T-helper 1 cell treated with Interleukin-12 subunit alpha and Interleukin-12 subunit beta and Interleukin-4 antibody, amounts not matched to agents 30 μg/mL and 1 μg/mL, for 36 hours (primary cell): ENCODE data around the gene ESYT3.
"Not testable (repeated sequence)": the region's sequence is repeated elsewhere in the genome, so short reads cannot be mapped to it uniquely, and the experiment has no call there.

Source experiments
- H3K27ac Mint-ChIP-seq: one replicate; pipeline ENCODE4 v1.8.0; 2021; ENCODE audit warnings: mild to moderate bottlenecking, mixed read lengths
- H3K27me3 Mint-ChIP-seq: one replicate; pipeline ENCODE4 v1.8.0; 2021; ENCODE audit warnings: low read depth, mixed read lengths
- H3K36me3 Mint-ChIP-seq: one replicate; pipeline ENCODE4 v1.8.0; 2021; ENCODE audit warnings: low read depth, mixed read lengths
- H3K4me1 Mint-ChIP-seq: one replicate; pipeline ENCODE4 v1.8.0; 2021; ENCODE audit warnings: low read depth, mixed read lengths
- H3K4me3 Mint-ChIP-seq: one replicate; pipeline ENCODE4 v1.8.0; 2021; ENCODE audit warnings: mild to moderate bottlenecking, moderate library complexity, mixed read lengths
- H3K9me3 Mint-ChIP-seq: one replicate; pipeline ENCODE4 v1.8.0; 2021; ENCODE audit warnings: mixed read lengths

ESYT3 gene

DNA sequence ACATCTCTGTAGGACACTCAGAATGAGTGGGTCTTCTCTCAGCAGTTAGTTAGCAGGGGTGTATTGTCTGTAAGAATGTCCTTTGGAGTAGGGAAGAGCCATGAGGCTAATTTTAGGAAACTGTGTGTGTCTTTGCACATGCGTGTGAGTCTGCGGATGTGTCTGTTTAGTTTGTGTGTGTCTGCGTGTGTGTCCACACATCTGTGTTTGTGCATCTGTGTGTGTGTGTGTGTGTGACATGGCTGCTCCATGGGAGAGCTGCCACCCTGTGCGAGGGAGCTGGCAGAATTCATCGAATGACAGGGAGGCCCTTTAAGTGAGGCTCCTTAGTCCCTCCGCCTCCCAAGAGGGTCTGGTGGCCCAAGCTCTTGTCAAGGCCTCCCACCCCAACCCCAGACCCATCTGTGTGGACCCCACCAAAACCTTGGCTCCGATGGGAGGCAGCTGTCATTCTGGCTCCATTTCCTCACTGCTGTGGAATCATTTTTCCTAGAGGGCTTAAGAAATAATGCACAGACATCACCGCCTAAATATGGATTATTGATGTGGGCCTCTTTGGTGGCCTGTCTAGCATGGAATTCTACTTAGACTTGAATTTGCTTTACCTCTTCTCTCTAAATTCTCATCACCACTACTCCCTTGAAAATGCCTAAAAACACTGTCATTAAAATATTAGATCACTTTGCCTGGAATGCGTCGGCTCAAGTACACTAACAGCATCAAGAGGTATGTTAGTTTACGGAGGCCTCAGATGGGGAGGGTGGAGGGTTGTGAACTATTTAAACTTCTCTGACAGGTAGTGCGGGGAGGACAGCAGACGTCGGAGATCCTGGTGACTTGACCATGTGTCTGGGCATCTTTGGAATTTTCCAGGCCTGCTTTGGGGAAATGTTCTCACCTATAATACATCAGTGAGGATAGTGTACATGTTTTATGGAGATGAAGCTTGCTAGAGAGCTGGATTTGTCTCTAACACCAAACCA, 9.4 kb downstream of the ESYT3 start:
- H3K27me3 Mint-ChIP-seq = peaks cover 14% of the 10 kb centered on the region
- no peaks in the 10 kb centered on the region for H3K36me3 Mint-ChIP-seq
- H3K4me1 Mint-ChIP-seq = no peaks in the 10 kb centered on the region
- no peaks in the 10 kb centered on the region for H3K9me3 Mint-ChIP-seq
- H3K27ac Mint-ChIP-seq = no peak overlapping the region
- no peak overlapping the region for H3K4me3 Mint-ChIP-seq

DNA sequence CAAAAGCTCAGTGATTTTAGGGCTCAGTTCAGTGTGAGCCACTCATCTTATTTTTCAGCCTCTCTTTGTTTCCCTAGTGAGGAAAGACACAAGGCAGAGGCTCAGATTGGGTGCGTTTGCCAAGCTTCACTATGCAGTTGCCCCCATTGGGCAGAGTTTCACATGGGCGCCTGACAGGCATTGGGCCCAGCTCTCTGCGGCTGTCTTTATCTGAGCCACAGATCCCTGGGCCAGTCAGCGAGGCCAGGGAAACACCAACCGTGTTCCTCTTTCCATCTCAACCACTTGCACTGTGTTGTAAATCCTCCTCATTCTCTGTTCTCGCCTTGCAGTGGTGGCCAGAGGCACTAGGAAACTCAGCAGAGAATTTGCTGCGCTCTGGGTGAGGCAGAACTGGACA, 10.8 kb downstream of the ESYT3 start:
- H3K36me3 Mint-ChIP-seq = no peaks in the 10 kb centered on the region
- no peaks in the 10 kb centered on the region for H3K4me1 Mint-ChIP-seq
- H3K27ac Mint-ChIP-seq = no peak overlapping the region
- no peak overlapping the region for H3K4me3 Mint-ChIP-seq
- peaks cover 5% of the 10 kb centered on the region for H3K27me3 Mint-ChIP-seq
- H3K9me3 Mint-ChIP-seq = no peaks in the 10 kb centered on the region

DNA sequence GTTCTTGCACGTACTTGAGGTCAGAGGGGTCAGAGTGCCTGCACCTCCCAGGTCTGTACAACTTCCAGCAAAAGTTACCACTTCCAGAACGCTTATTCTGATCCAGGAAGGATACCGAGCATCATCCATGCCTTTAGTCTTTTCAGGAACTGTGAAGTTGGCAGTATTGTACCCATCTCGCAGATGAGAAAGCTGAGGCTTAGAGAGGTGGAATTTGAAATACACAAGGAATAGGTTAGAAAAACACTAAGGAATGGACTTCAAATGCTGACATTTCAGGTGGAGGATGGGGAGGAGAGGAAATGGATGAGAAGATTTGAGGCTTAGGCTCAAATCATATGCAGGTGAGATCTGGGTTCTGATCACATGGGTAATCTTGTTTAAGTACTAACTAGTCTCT, 11.2 kb downstream of the ESYT3 start:
- H3K36me3 Mint-ChIP-seq = no peaks in the 10 kb centered on the region
- no peaks in the 10 kb centered on the region for H3K4me1 Mint-ChIP-seq
- no peaks in the 10 kb centered on the region for H3K9me3 Mint-ChIP-seq
- no peak overlapping the region for H3K4me3 Mint-ChIP-seq
- H3K27me3 Mint-ChIP-seq = peaks cover 3% of the 10 kb centered on the region
- no peak overlapping the region for H3K27ac Mint-ChIP-seq

DNA sequence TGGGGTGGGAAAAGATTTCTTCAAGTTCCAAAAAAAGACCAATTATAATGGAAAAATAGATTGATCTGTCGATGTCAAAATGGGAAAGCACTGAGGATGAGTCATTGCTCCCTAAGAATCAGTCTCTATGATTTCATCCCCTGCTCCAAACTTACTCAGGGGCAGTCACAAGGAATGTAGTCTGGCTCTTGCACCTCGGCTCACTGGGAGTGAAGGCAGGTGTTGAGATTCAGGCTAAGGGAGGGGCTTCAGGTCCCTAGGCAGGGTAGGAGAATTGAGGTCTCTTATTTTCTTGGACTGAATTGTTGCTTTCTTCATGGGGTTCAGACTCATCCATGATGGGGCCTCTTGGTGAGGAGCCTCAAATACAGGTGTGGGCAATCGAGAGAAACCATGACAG, 14.2 kb downstream of the ESYT3 start:
- H3K27ac Mint-ChIP-seq = no peak overlapping the region
- no peaks in the 10 kb centered on the region for H3K27me3 Mint-ChIP-seq
- H3K4me1 Mint-ChIP-seq = no peaks in the 10 kb centered on the region
- H3K9me3 Mint-ChIP-seq = no peaks in the 10 kb centered on the region
- H3K4me3 Mint-ChIP-seq = no peak overlapping the region
- no peaks in the 10 kb centered on the region for H3K36me3 Mint-ChIP-seq

DNA sequence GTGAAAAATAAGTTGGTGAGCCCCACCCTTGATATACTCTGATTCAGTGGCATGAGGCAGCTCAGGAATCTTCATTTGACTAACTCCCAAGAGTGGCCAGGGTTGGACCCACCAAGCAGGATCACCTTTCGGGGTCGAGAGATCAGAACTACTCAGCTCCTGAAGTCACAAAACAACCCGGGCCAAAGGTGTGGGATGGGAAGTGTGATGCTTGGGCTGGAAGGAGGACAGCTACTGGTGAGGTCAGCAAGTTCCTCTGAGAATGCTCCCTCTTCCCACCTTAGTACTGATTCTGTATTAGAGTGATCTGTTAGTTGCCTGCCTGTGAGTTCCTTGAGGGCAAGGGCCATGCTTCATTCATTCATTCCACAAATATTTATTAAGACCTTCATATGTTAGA, 15.1 kb downstream of the ESYT3 start:
- no peaks in the 10 kb centered on the region for H3K36me3 Mint-ChIP-seq
- H3K27ac Mint-ChIP-seq = no peak overlapping the region
- no peaks in the 10 kb centered on the region for H3K9me3 Mint-ChIP-seq
- H3K4me1 Mint-ChIP-seq = no peaks in the 10 kb centered on the region
- no peak overlapping the region for H3K4me3 Mint-ChIP-seq
- no peaks in the 10 kb centered on the region for H3K27me3 Mint-ChIP-seq

DNA sequence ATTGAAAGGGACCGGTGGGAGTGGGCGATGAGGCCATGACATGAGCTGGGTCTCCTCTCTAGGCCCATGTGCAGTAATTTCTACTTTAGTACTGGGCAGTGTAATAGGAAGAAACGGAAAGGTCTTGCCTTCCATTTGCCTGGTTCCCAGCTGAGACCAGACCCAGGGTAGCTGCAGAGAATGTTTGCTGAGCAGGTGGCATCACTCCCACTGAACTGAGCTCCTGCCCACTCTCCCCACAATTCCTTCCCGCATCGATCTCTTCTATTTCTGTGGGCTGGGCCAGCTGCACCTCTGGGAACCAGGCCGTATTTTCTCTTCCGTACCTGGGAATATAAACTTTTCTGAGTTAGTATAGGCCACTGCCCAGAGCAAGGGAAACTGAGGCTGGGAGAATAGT, 15.8 kb downstream of the ESYT3 start:
- no peaks in the 10 kb centered on the region for H3K36me3 Mint-ChIP-seq
- no peaks in the 10 kb centered on the region for H3K4me1 Mint-ChIP-seq
- no peaks in the 10 kb centered on the region for H3K27me3 Mint-ChIP-seq
- no peaks in the 10 kb centered on the region for H3K9me3 Mint-ChIP-seq
- no peak overlapping the region for H3K4me3 Mint-ChIP-seq
- no peak overlapping the region for H3K27ac Mint-ChIP-seq

DNA sequence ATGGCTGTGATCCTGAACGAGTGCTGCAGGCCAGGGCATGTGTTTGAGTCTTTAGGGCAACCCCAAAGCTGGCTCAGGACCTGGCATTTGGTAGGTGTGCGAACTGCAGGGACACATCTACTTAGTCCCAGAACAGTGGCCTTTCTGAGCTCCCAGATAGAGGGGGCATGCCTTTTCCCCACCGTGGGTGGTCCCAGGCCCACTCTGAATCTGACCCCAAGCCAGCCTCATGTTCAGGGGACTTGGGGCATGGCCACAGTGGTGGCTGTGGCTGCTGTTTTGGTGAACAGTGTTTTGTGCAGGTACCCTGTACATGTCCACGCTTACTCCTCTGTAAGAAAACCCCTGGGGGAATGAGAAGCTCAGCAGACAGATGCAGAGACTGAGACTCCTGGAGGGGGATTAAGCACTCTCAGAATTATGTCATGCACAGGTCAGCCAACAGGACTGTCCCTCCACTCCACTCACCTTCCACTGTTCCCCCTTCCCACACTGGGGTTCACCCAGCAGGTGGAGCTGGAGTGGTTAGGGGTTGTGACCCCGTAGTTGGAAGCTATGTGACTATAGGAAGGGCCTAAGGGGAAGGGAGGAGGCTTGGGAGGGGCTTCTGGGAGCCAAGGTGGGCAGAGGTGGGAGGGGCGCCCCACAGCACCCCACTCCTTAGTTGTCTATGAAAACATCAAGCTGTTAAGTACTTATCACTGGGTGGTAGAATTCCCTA, 16.4 kb downstream of the ESYT3 start:
- H3K27ac Mint-ChIP-seq = no peak overlapping the region
- no peaks in the 10 kb centered on the region for H3K27me3 Mint-ChIP-seq
- no peak overlapping the region for H3K4me3 Mint-ChIP-seq
- no peaks in the 10 kb centered on the region for H3K9me3 Mint-ChIP-seq
- H3K36me3 Mint-ChIP-seq = no peaks in the 10 kb centered on the region
- H3K4me1 Mint-ChIP-seq = peaks cover 3% of the 10 kb centered on the region

DNA sequence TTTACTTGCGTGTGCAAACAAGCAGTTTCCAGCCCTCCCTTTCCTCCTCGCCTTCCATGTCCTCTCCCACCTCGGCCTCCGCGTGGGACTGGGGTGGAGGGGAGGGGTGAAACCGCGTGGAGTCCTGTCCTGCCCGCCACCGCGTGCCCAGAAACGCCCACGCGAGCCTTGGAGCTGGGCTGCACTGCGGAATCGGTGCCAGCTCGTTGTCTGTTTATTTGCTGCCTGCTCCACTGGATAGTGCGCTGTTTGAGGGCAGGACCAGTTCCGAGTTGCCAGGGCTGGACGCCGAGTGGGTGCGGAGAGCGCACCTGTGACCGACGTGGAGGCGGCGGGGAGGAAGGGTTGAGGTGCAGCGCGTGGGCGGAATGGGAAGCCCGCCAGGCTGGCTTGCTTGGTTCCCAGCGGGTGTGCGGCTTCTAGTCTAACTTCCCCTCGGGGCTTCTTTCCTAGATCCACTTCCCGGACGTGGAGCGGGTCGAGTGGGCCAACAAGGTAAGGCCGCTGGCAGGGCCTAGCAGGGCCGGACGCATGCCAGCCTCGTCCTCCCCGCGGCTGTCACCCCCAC, 17.3 kb downstream of the ESYT3 start:
- peaks cover 7% of the 10 kb centered on the region for H3K4me1 Mint-ChIP-seq
- H3K9me3 Mint-ChIP-seq = no peaks in the 10 kb centered on the region
- H3K4me3 Mint-ChIP-seq = no peak overlapping the region
- no peaks in the 10 kb centered on the region for H3K36me3 Mint-ChIP-seq
- H3K27me3 Mint-ChIP-seq = no peaks in the 10 kb centered on the region
- no peak overlapping the region for H3K27ac Mint-ChIP-seq

DNA sequence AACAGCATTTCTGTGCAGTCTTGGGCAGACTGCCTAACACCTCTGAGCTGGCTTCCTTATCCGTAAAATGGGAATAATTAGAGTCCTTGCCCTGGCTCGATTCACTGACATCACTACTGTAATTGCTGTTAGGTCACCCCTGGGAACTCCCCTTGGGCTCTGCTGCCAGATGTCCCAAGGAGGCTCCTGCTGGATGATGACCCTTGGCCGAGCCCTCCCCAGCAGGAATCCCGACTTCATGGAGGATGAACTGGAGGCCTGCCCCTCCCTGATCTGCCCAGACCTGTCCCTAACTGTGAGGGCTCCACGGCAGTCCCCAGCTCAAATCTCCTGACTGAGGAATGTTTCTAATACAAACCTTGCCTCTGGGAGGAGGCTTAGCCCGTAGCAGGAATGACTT, 18.0 kb downstream of the ESYT3 start:
- H3K4me3 Mint-ChIP-seq = no peak overlapping the region
- H3K4me1 Mint-ChIP-seq = peaks cover 7% of the 10 kb centered on the region
- no peaks in the 10 kb centered on the region for H3K36me3 Mint-ChIP-seq
- no peaks in the 10 kb centered on the region for H3K9me3 Mint-ChIP-seq
- H3K27ac Mint-ChIP-seq = no peak overlapping the region
- no peaks in the 10 kb centered on the region for H3K27me3 Mint-ChIP-seq

DNA sequence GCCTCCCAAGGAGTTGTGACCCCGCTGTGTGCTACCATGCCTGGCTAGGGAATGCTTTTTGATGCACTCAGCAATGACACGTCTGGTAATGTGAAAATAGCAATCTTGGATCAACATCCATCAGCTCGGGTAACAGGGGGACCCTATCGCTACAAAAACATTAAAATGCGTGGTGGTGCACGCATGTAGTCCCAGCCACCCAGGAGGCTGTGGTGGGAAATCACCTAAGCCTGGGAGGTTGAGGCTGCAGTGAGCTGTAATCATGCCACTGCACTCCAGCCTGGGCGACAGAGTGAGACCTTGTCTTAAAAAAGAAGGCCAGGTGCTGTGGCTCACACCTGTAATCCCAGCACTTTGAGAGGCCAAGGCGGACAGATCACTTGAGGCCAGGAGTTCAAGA, 19.5 kb downstream of the ESYT3 start:
- H3K4me1 Mint-ChIP-seq, H3K27ac Mint-ChIP-seq, H3K9me3 Mint-ChIP-seq, H3K27me3 Mint-ChIP-seq, H3K4me3 Mint-ChIP-seq, H3K36me3 Mint-ChIP-seq: not testable (repeated sequence)

DNA sequence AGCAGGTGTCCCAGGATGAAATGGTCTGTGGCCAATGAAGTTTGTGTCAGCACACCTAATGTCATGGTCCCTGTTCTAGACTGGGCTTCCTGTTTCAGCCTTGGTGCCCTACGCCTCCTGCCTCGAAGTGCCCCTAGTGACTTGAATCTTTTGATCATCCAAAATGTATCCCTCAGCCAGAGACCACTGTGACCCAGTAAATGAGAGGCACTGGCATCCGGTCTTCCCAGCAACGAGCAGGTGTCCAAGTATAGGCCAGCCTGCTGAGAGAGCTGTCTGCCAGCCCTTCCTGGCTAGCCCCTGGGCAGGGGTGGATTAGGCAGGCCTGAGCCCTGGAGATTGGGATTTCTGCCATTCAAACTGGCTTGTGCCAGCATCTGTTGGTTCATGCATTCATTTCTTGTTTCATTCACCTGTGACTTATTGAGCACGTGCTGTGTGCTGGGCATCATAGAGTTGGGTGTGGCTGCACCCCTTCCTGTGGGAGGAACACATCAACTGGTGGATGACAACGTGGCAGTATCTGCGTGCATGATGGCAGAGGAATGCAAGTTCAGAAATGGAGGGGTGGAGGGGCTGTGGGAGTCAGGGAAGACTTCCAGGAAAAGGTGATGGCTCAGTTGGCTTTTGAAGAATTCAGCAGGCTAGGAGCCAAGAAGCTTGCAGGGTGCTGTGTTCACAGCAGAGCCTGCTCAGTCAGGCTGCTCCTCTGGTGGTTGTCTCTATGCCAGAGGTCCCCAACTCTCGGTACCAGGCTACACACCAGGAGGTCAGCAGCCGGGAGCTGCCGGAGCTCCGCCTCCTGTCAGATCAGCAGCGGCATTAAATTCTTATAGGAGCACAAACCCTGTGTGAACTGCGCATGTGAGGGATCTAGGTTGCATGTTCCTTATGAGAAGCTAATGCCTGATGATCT, 21.6 kb downstream of the ESYT3 start:
- peaks cover 7% of the 10 kb centered on the region for H3K4me1 Mint-ChIP-seq
- H3K27me3 Mint-ChIP-seq = no peaks in the 10 kb centered on the region
- H3K27ac Mint-ChIP-seq = no peak overlapping the region
- no peak overlapping the region for H3K4me3 Mint-ChIP-seq
- no peaks in the 10 kb centered on the region for H3K36me3 Mint-ChIP-seq
- H3K9me3 Mint-ChIP-seq = no peaks in the 10 kb centered on the region

DNA sequence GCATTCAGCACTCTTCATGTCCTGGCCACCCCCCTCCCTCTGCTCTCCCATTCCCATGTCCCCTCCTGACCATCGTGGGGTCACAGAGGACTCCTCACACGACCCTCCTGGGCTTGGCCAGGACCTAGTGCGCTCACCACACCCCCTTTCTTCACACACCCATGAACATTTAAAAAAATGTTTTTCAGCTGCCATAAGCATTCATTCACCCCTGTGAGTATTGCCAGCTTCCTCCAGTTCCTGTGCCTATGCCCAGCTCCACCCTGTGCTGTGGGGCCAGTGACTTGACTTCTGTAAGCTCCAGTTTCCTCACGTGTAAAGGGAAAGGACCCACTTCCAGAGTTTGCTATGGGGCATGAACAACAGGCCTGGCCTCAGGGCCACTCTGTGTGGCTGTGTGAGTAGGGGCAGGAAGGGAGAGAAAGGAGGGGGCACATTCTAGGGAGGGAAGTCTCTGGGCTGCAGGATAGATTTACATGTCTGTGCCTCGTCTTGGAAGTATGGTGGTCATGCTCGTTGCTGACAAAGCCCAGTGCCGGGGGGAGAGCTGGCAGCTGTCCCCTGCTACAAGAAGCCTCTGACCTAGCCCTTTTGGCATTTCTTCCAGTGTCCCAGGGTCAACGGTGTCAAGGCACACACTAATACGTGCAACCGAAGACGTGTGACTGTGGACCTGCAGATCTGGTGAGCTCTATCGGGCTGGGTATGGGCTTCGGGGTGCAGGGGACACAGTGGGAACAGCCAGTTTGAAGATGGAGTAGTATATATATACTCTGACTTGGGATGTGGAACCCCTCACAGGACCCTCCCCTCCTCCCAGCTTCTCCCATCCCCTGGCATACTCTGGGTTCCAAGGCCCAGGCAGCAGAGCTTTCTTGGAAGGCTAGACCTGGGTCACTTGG, 22.8 kb downstream of the ESYT3 start:
- H3K27me3 Mint-ChIP-seq = no peaks in the 10 kb centered on the region
- H3K36me3 Mint-ChIP-seq = no peaks in the 10 kb centered on the region
- peaks cover 7% of the 10 kb centered on the region for H3K4me1 Mint-ChIP-seq
- no peak overlapping the region for H3K27ac Mint-ChIP-seq
- no peaks in the 10 kb centered on the region for H3K9me3 Mint-ChIP-seq
- no peak overlapping the region for H3K4me3 Mint-ChIP-seq

DNA sequence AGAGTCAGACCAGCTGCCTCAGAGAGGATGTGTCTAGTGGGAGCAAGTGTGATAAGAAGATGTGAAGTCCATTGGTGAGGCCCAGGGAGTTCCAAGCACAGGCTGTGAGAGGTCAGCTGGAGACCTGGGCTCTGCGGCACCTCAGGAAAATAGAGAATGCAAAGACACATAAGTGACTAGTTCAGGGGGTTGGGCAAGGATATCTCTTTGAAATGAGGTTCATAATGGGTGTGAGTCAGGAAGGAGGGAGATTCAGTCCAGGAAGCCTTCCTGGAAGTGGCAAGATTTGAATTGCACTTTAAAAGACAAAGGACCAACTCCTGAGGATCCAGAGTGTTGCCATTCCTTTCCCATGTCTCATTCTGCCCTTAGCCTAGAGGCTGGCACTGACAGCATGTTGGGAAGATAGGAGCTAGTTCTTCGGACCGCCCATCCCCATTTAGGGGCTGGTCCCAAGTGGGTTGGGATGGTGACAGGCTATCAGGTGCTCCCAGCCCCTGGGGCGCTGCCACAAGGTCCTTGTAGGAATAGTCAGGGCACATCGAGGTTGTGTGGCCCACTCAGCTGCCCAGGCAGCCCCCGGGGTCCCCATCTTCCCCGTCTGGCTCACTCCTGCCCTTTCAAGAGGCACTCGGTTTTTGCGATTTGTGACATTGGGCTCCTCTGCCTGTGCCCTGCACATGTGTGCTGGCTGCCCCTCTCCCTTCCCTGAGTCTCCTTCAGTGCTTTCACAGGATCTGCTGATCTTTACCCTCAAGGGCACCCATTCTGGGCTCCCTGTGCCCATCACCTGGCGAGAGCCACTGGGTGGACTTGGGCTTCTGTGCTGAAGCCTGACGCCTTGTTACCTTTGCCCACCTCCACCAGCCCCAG, 23.7 kb downstream of the ESYT3 start:
- no peaks in the 10 kb centered on the region for H3K36me3 Mint-ChIP-seq
- peaks cover 7% of the 10 kb centered on the region for H3K4me1 Mint-ChIP-seq
- H3K27me3 Mint-ChIP-seq = no peaks in the 10 kb centered on the region
- no peak overlapping the region for H3K27ac Mint-ChIP-seq
- H3K9me3 Mint-ChIP-seq = no peaks in the 10 kb centered on the region
- no peak overlapping the region for H3K4me3 Mint-ChIP-seq
